Thyroid gland (tissue), 4 donors: Measurements from ENCODE around the gene PLXNA1.

ENCODE experiments used
- CTCF ChIP-seq, 6 experiments: fragments of 200-600 bp in 3 of 6; fragments of 450-650 bp in 3 of 6; sonication (generic) in 3 of 6; IDR thresholded peaks; one replicate each; pipeline ENCODE4 v1.5.1; 2016 to 2019; ENCODE audit warnings: antibody characterized with exemption in 6 of 6, mild to moderate bottlenecking in 2 of 6, inconsistent platforms in 1 of 6, moderate library complexity in 1 of 6
- POLR2A ChIP-seq, 2 donors: fragments of 450-650 bp; IDR thresholded peaks; one replicate each; pipeline ENCODE4 v1.6.1; 2017; ENCODE audit warnings: antibody characterized with exemption in 2 of 2, mild to moderate bottlenecking in 2 of 2, moderate library complexity in 1 of 2

- TF ChIP-seq CTCF (IDR thresholded peaks at IDR 0.05) (no peak), POLR2A (IDR thresholded peaks at IDR 0.05) (no peak)
Measured at GRCh38 chr3:126959136-126959920, 23.6 kb upstream of the PLXNA1 start.
